Measurements from ENCODE around the gene CBX5. TPM values are rescaled to one million over a fixed set of nuclear protein-coding genes. Genes with fewer than 3 reads are reported as not detected.

CBX5 gene
- total and polyA plus RNA-seq, 9 of the 15 experiments (the other 6 are each of a cell fraction or from before 2014, with no cell fraction given) = 32.6 to 102 (median 59.2) TPM

- no peak for TF ChIP-seq ZNF507 (tag; conservative IDR thresholded peaks at IDR 0.05)
- peak; percentile 91; the same call in 1 of the 2 replicates for TF ChIP-seq POLR2AphosphoS2 (IDR thresholded peaks at IDR 0.05; ENCODE audit: low read length)
- TF ChIP-seq, protein P1, sequence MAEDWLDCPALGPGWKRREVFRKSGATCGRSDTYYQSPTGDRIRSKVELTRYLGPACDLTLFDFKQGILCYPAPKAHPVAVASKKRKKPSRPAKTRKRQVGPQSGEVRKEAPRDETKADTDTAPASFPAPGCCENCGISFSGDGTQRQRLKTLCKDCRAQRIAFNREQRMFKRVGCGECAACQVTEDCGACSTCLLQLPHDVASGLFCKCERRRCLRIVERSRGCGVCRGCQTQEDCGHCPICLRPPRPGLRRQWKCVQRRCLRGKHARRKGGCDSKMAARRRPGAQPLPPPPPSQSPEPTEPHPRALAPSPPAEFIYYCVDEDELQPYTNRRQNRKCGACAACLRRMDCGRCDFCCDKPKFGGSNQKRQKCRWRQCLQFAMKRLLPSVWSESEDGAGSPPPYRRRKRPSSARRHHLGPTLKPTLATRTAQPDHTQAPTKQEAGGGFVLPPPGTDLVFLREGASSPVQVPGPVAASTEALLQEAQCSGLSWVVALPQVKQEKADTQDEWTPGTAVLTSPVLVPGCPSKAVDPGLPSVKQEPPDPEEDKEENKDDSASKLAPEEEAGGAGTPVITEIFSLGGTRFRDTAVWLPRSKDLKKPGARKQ (CRISPR knock-in tag; IDR thresholded peaks at IDR 0.05) = no peak
- peak; percentile 85 for TF ChIP-seq ERF (CRISPR knock-in tag; IDR thresholded peaks at IDR 0.05)
- peak; percentile 48; the same call in 1 of the 2 replicates for TF ChIP-seq GATA2 (CRISPR knock-in tag; IDR thresholded peaks at IDR 0.05)
- TF ChIP-seq ZNF174 (CRISPR knock-in tag; IDR thresholded peaks at IDR 0.05) = peak; percentile 71; the same call in 1 of the 2 replicates
- no peak; the same call in 1 of the 2 replicates for TF ChIP-seq PHTF2 (CRISPR knock-in tag; IDR thresholded peaks at IDR 0.05)
- peak; percentile 56 for TF ChIP-seq MTA3 (IDR thresholded peaks at IDR 0.05; ENCODE audit: borderline replicate concordance)
- TF ChIP-seq PTRF (tag; IDR thresholded peaks at IDR 0.05) = no peak
- peak; percentile 66; the same call in 1 of the 2 replicates for TF ChIP-seq HDGF (IDR thresholded peaks at IDR 0.05)
- peak in 1 of 2 experiments; percentile 39; a peak in 1 of 4 replicates for TF ChIP-seq ARNT (IDR thresholded peaks at IDR 0.05)
- TF ChIP-seq NCOA1 (IDR thresholded peaks at IDR 0.05; ENCODE audit: low read depth) = peak; percentile 63; the same call in 1 of the 2 replicates
- TF ChIP-seq POU5F1 (IDR thresholded peaks at IDR 0.05; ENCODE audit: borderline replicate concordance, low read depth, low read length, partially characterized antibody) = no peak
- TF ChIP-seq ZNF165 (CRISPR knock-in tag; IDR thresholded peaks at IDR 0.05; ENCODE audit: borderline replicate concordance) = no peak
- 0 out of 2 replicates have a peak, but pooled peaks have one; percentile 41 for TF ChIP-seq MTA1 (IDR thresholded peaks at IDR 0.05; ENCODE audit: borderline replicate concordance)
- TF ChIP-seq GTF2F1 (IDR thresholded peaks at IDR 0.05; ENCODE audit: low read depth, low read length) = no peak
- peak; percentile 66 for TF ChIP-seq HMBOX1 (IDR thresholded peaks at IDR 0.05)
- TF ChIP-seq PCBP1 (IDR thresholded peaks at IDR 0.05; ENCODE audit: low read depth, low read length, poor library complexity, severe bottlenecking) = no peak
- no peak for TF ChIP-seq SMARCB1 (IDR thresholded peaks at IDR 0.05; ENCODE audit: insufficient read length, low read depth)
- no peak for TF ChIP-seq ZBTB8A (IDR thresholded peaks at IDR 0.05; ENCODE audit: partially characterized antibody)
- peak; percentile 64; the same call in 1 of the 2 replicates for TF ChIP-seq NFE2 (IDR thresholded peaks at IDR 0.05; ENCODE audit: low read depth)
- TF ChIP-seq MEF2D (tag; conservative IDR thresholded peaks at IDR 0.05; ENCODE audit: low read depth) = no peak
- TF ChIP-seq BRD9 (IDR thresholded peaks at IDR 0.05; ENCODE audit: low read depth, partially characterized antibody) = peak; percentile 97
- TF ChIP-seq TOE1 (IDR thresholded peaks at IDR 0.05; ENCODE audit: borderline replicate concordance) = peak; percentile 19
- 0 out of 2 replicates have a peak, but pooled peaks have one; percentile 47 for TF ChIP-seq TOE1 (CRISPR knock-in tag; IDR thresholded peaks at IDR 0.05; ENCODE audit: borderline replicate concordance, low read depth)
- no peak for TF ChIP-seq KLF10 (CRISPR knock-in tag; IDR thresholded peaks at IDR 0.05)
- TF ChIP-seq U2AF1 (optimal IDR thresholded peaks at IDR 0.05; ENCODE audit: low read depth, low read length) = no peak
Observed at GRCh38 chr12:54324617-54325441, 44.9 kb upstream of the CBX5 start, which contains the start of gene COPZ1 (continued).
